Tibial nerve (tissue), 3 donors: ENCODE results near the gene MET.

Experiments used
- POLR2A ChIP-seq, 2 donors: fragments of 450-650 bp; IDR thresholded peaks; one replicate each; pipeline ENCODE4 v1.6.1; 2017; ENCODE audit warnings: antibody characterized with exemption in 2 of 2, mild to moderate bottlenecking in 2 of 2, moderate library complexity in 2 of 2
- TF ChIP-seq, protein P1 (sequence below), 5 experiments: fragments of 200-600 bp in 3 of 5; fragments of 450-650 bp in 2 of 5; sonication (generic) in 3 of 5; IDR thresholded peaks; one replicate each; pipeline ENCODE4 v1.5.1; 2016 to 2019; ENCODE audit warnings: antibody characterized with exemption in 5 of 5, mild to moderate bottlenecking in 3 of 5, moderate library complexity in 2 of 5

DNA sequence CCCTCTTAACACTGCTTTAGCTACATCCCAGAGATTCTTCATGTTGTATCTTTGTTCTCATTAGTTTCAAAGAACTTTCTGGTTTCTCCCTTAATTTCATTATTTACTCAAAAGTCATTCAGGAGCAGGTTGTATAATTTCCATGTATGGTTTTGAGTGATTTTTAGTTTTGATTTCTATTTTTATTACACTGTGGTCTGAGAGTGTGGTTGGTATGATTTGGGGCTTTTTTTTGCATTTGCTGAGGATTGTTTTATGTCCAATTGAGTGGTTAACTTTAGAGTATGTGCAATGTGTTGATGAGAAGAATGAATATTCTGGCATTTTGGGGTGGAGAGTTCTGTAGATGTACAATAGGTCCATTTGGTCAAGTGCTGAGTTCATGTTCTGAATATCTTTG is 152.5 kb downstream of the MET start:
- TF ChIP-seq, protein P1, sequence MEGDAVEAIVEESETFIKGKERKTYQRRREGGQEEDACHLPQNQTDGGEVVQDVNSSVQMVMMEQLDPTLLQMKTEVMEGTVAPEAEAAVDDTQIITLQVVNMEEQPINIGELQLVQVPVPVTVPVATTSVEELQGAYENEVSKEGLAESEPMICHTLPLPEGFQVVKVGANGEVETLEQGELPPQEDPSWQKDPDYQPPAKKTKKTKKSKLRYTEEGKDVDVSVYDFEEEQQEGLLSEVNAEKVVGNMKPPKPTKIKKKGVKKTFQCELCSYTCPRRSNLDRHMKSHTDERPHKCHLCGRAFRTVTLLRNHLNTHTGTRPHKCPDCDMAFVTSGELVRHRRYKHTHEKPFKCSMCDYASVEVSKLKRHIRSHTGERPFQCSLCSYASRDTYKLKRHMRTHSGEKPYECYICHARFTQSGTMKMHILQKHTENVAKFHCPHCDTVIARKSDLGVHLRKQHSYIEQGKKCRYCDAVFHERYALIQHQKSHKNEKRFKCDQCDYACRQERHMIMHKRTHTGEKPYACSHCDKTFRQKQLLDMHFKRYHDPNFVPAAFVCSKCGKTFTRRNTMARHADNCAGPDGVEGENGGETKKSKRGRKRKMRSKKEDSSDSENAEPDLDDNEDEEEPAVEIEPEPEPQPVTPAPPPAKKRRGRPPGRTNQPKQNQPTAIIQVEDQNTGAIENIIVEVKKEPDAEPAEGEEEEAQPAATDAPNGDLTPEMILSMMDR (IDR thresholded peaks at IDR 0.05) = no peak
- no peak for TF ChIP-seq POLR2A (IDR thresholded peaks at IDR 0.05)
